Measurements from ENCODE around the gene PRKRA. TPM values are rescaled to one million over a fixed set of nuclear protein-coding genes. Genes with fewer than 3 reads are reported as not detected.
A peak's percentile ranks its signal among the peaks of the same experiment; 100 is the strongest.

PRKRA gene
- total and polyA plus RNA-seq, 2 of the 13 experiments (the other 11 are each of a cell fraction or from before 2014, with no cell fraction given) = 53.1 to 74.7 TPM

GRCh38 chr2:178478439-178479274 lies 27.7 kb upstream of the PRKRA start, which contains the start of gene FKBP7 (continued):
- no peak for TF ChIP-seq ZXDC (CRISPR knock-in tag; IDR thresholded peaks at IDR 0.05)
- no peak for TF ChIP-seq SYNCRIP (IDR thresholded peaks at IDR 0.05; ENCODE audit: insufficient read depth, low read depth, low read length)
- TF ChIP-seq ATF7-NPFF (CRISPR knock-in tag; IDR thresholded peaks at IDR 0.05; ENCODE audit: low read depth) = peak; percentile 54; the same call in 1 of the 2 replicates
- peak; percentile 9 for TF ChIP-seq CBX1 (IDR thresholded peaks at IDR 0.05; ENCODE audit: low read depth)
- TF ChIP-seq ZNF546 (CRISPR knock-in tag; conservative IDR thresholded peaks at IDR 0.05) = peak; percentile 87
- TF ChIP-seq ZNF530 (CRISPR knock-in tag; IDR thresholded peaks at IDR 0.05; ENCODE audit: low read depth) = no peak
- peak; percentile 48; the same call in 1 of the 2 replicates for TF ChIP-seq ZSCAN21 (CRISPR knock-in tag; IDR thresholded peaks at IDR 0.05; ENCODE audit: borderline replicate concordance)
- peak; percentile 41; the same call in 1 of the 2 replicates for TF ChIP-seq ZNF512B (CRISPR knock-in tag; IDR thresholded peaks at IDR 0.05; ENCODE audit: borderline replicate concordance)
- 0 out of 2 replicates have a peak, but pooled peaks have one; percentile 68 for TF ChIP-seq THAP7 (CRISPR knock-in tag; IDR thresholded peaks at IDR 0.05)
- no peak for TF ChIP-seq ZNF30 (CRISPR knock-in tag; IDR thresholded peaks at IDR 0.05)
- no peak; the same call in 1 of the 2 replicates for TF ChIP-seq FOXC1 (CRISPR knock-in tag; IDR thresholded peaks at IDR 0.05; ENCODE audit: borderline replicate concordance)
- peak; percentile 89; the same call in 1 of the 2 replicates for TF ChIP-seq TIGD3 (CRISPR knock-in tag; IDR thresholded peaks at IDR 0.05; ENCODE audit: borderline replicate concordance)
- no peak for TF ChIP-seq ZNF326 (CRISPR knock-in tag; IDR thresholded peaks at IDR 0.05; ENCODE audit: borderline replicate concordance)
- TF ChIP-seq NRL (CRISPR knock-in tag; IDR thresholded peaks at IDR 0.05; ENCODE audit: borderline replicate concordance) = peak; percentile 56; the same call in 1 of the 2 replicates
- TF ChIP-seq BCLAF1 (IDR thresholded peaks at IDR 0.05) = no peak
- TF ChIP-seq SMAD3 (CRISPR knock-in tag; IDR thresholded peaks at IDR 0.05) = peak; percentile 50; the same call in 1 of the 2 replicates
- TF ChIP-seq TBX3 (IDR thresholded peaks at IDR 0.05; ENCODE audit: borderline replicate concordance) = no peak
